Measurements from ENCODE around the gene SH3RF2.
"Not testable (repeated sequence)": the region's sequence is repeated elsewhere in the genome, so short reads cannot be mapped to it uniquely, and the experiment has no call there.

The SH3RF2 gene

GRCh38 chr5:146101646-146102045, 165.3 kb downstream of the SH3RF2 start:
- no peak for DNase-seq

GRCh38 chr5:146103594-146103993, 167.2 kb downstream of the SH3RF2 start:
- DNase-seq = no peak

GRCh38 chr5:146105477-146105876, 169.1 kb downstream of the SH3RF2 start, which contains the start of gene PLAC8L1:
TSS of gene PLAC8L1 (minus strand) at chr5:146105577. CDS start at chr5:146104311, 1,266 bp downstream.
- DNase-seq = no peak

- no peak for DNase-seq
Observed at GRCh38 chr5:146107901-146108300, 171.5 kb downstream of the SH3RF2 start.

- DNase-seq = not testable (repeated sequence)
Observed at GRCh38 chr5:146108870-146109269, 172.5 kb downstream of the SH3RF2 start.

GRCh38 chr5:146109379-146109778, 173.0 kb downstream of the SH3RF2 start:
- no peak for DNase-seq

- no peak for DNase-seq
Observed at GRCh38 chr5:146111409-146111808, 175.0 kb downstream of the SH3RF2 start.

- no peak for DNase-seq
Observed at GRCh38 chr5:146112476-146112875, 176.1 kb downstream of the SH3RF2 start.

All from NCI-H1694 (cell line).